Fibroblast of lung (primary cell): ENCODE results near the gene PKP3. TPM values are rescaled to one million over a fixed set of nuclear protein-coding genes. Genes with fewer than 3 reads are reported as not detected.
"Not testable (repeated sequence)": the region's sequence is repeated elsewhere in the genome, so short reads cannot be mapped to it uniquely, and the experiment has no call there.

Source experiments
- DNase-seq, 2 donors: peaks; one replicate each; pipeline versions ENCODE4 v3.0.0 to v3.0.0-alpha.2; 2010; ENCODE audit warnings: low read depth in 2 of 2
- H2AFZ ChIP-seq: 2 replicates; pipeline ENCODE4 v1.5.1; 2012; ENCODE audit warnings: low read length, control low read depth, inconsistent platforms
- H3K27ac ChIP-seq: 2 replicates; pipeline ENCODE4 v1.5.1; 2011; ENCODE audit warnings: low read length, control low read depth; ENCODE audit not compliant: insufficient read depth
- H3K27me3 ChIP-seq: 2 replicates; pipeline ENCODE4 v1.5.1; 2011; ENCODE audit warnings: mild to moderate bottlenecking, low read length; ENCODE audit not compliant: control insufficient read depth, insufficient read depth
- H3K36me3 ChIP-seq: 2 replicates; pipeline ENCODE4 v1.5.1; 2011; ENCODE audit warnings: low read length; ENCODE audit not compliant: control insufficient read depth, insufficient read depth
- H3K4me1 ChIP-seq: 2 replicates; pipeline ENCODE4 v1.5.1; 2011; ENCODE audit warnings: low read length; ENCODE audit not compliant: control insufficient read depth, insufficient read depth; ENCODE audit errors: extremely low read depth
- H3K4me2 ChIP-seq: 2 replicates; pipeline ENCODE4 v1.5.1; 2011; ENCODE audit warnings: low read length, control low read depth; ENCODE audit not compliant: insufficient read depth; ENCODE audit errors: extremely low read depth
- H3K4me3 ChIP-seq, 4 experiments: fragments of 200-600 bp in 1 of 4; sonication (generic) in 1 of 4; replicated peaks in 1 of 4; 2 replicates each; pipeline ENCODE4 v1.5.1; 2011 to 2016; ENCODE audit warnings: low read length in 4 of 4, low read depth in 3 of 4, mild to moderate bottlenecking in 3 of 4, control low read depth in 2 of 4, inconsistent platforms in 1 of 4, mixed read lengths in 1 of 4; ENCODE audit not compliant: insufficient read depth in 1 of 4; ENCODE audit errors: control extremely low read depth in 1 of 4
- H3K79me2 ChIP-seq: 2 replicates; pipeline ENCODE4 v1.5.1; 2012; ENCODE audit warnings: mild to moderate bottlenecking, low read length, inconsistent platforms; ENCODE audit not compliant: control insufficient read depth, insufficient read depth
- H3K9ac ChIP-seq: 2 replicates; pipeline ENCODE4 v1.5.1; 2011; ENCODE audit warnings: mild to moderate bottlenecking, low read length, control low read depth; ENCODE audit not compliant: insufficient read depth
- H3K9me3 ChIP-seq: 2 replicates; pipeline ENCODE4 v1.5.1; 2012; ENCODE audit warnings: low read depth, low read length; ENCODE audit not compliant: control insufficient read depth, insufficient read depth
- H4K20me1 ChIP-seq: 2 replicates; pipeline ENCODE4 v1.5.1; 2011; ENCODE audit warnings: low read length; ENCODE audit not compliant: control insufficient read depth, insufficient read depth; ENCODE audit errors: extremely low read depth
- EZH2 ChIP-seq: IDR thresholded peaks from 2 replicates; pipeline ENCODE4 v1.5.1; 2012; ENCODE audit warnings: low read length, control low read depth, mild to moderate bottlenecking; ENCODE audit errors: missing control alignments
- polyA plus RNA-seq, 2 donors: library from polyadenylated mRNA; depleted of rRNA in 1 of 2; stranded (reverse) in 1 of 2; unstranded in 1 of 2; fragments of >200 nt; gene quantifications; 2 replicates each; pipeline ENCODE4 v1.2.1, GENCODE V29; 2011 to 2012; ENCODE audit warnings: missing spikeins in 1 of 2
- total RNA-seq: library from RNA; depleted of rRNA; stranded (reverse); fragments of >200 nt; gene quantifications from 2 replicates; pipeline ENCODE4 v1.2.1, GENCODE V29; 2014
- TF ChIP-seq, protein P1 (sequence below), 2 donors: IDR thresholded peaks in 1 of 2; conservative IDR thresholded peaks in 1 of 2; 1 replicate in 1 of 2; 2 replicates in 1 of 2; pipeline ENCODE4 v1.5.1; 2011 to 2012; ENCODE audit warnings: low read length in 2 of 2, control low read depth in 1 of 2, inconsistent platforms in 1 of 2, low read depth in 1 of 2, mild to moderate bottlenecking in 1 of 2

Gene PKP3
- total and polyA plus RNA-seq, 2 donors (not counting 1 experiment from before 2014, with no cell fraction given): 0.17 to 0.83 TPM

DNA sequence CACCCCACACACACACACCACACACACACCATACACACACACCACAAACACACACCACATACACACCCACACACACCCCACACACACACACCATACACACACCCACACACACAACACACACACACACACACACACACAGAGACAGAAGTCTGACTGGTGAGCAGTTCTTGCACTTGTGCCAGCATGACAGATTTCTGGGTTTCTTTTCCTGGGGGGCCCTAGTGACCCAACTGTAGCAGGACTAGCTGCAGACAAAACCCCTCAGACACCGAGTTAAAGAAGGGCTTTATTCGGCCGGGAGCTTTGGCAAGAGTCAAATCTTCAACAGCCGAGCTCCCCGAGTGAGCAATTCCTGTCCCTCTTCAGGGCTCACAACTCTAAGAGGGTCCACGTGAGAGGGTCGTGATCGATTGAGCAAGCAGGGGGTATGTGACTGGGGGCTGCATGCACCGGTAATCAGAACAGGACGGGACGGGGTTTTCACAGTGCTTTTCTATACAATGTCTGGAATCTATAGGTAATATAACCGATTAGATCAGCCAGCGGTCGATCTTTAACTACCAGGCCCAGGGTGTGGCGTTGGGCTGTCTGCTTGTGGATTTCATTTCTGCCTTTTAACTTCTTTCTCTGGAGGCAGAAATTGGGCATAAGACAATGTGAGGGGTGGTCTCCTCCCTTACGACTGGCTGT is 43.8 kb upstream of the PKP3 start:
- H4K20me1 ChIP-seq, H3K4me3 ChIP-seq, DNase-seq, H3K9ac ChIP-seq, H2AFZ ChIP-seq, H3K4me1 ChIP-seq, H3K79me2 ChIP-seq, H3K9me3 ChIP-seq, H3K4me2 ChIP-seq, H3K27me3 ChIP-seq, H3K36me3 ChIP-seq, H3K27ac ChIP-seq: not testable (repeated sequence)

DNA sequence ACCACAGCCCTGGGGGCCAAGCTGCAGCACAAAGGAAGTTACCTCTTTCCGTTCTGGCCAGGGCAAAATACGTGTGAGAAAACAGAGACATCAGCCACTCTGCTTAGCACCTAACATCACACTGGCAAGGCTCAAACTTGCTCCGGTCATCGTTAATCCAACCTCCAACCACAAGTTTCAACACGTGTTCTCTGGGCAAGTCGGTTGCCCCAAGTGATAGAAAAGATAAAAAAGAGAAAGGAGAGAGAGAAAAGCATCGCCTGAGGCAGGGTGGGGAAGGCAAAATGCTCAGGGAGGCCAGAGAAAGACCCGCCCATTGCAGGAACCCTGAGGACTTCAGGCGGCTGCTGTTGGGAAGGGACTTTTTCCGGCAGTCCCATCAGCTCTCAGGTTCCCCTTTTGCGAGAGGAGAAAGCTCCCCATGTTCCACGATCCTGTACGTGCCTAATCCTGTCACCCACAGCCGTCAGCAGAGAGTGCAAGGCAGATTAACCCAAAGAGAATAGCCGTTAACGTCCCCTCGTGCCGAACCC is 43.2 kb upstream of the PKP3 start:
- no peaks in the 10 kb centered on the region for H3K27me3 ChIP-seq
- H3K4me1 ChIP-seq: peaks cover 8% of the 10 kb centered on the region
- H3K4me2 ChIP-seq: no peak overlapping the region
- no peak overlapping the region for H3K9ac ChIP-seq
- DNase-seq: no peak
- H3K79me2 ChIP-seq: no peaks in the 10 kb centered on the region
- H3K27ac ChIP-seq: no peak overlapping the region
- no peak overlapping the region for H2AFZ ChIP-seq
- no peak for TF ChIP-seq EZH2
- TF ChIP-seq, protein P1, sequence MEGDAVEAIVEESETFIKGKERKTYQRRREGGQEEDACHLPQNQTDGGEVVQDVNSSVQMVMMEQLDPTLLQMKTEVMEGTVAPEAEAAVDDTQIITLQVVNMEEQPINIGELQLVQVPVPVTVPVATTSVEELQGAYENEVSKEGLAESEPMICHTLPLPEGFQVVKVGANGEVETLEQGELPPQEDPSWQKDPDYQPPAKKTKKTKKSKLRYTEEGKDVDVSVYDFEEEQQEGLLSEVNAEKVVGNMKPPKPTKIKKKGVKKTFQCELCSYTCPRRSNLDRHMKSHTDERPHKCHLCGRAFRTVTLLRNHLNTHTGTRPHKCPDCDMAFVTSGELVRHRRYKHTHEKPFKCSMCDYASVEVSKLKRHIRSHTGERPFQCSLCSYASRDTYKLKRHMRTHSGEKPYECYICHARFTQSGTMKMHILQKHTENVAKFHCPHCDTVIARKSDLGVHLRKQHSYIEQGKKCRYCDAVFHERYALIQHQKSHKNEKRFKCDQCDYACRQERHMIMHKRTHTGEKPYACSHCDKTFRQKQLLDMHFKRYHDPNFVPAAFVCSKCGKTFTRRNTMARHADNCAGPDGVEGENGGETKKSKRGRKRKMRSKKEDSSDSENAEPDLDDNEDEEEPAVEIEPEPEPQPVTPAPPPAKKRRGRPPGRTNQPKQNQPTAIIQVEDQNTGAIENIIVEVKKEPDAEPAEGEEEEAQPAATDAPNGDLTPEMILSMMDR (conservative IDR thresholded peaks at IDR 0.05 in 1 of 2, IDR thresholded peaks at IDR 0.05 in 1 of 2; ENCODE audit: low read depth in 1 of 2, low read length in 2 of 2): no peak
- no peak overlapping the region for H3K4me3 ChIP-seq
- no peaks in the 10 kb centered on the region for H3K9me3 ChIP-seq
- H3K36me3 ChIP-seq: no peaks in the 10 kb centered on the region
- no peaks in the 10 kb centered on the region for H4K20me1 ChIP-seq

- Histone ChIP-seq H3K9me3 (no peaks in the 10 kb centered on the region), H3K4me1 (peaks cover 8% of the 10 kb centered on the region), H3K9ac (no peak overlapping the region), H3K27me3 (no peaks in the 10 kb centered on the region), H3K79me2 (no peaks in the 10 kb centered on the region), H2AFZ (no peak overlapping the region), H4K20me1 (no peaks in the 10 kb centered on the region), H3K27ac (no peak overlapping the region), H3K4me2 (no peak overlapping the region), H3K36me3 (no peaks in the 10 kb centered on the region), H3K4me3 (no peak overlapping the region)
- TF ChIP-seq EZH2: no peak
- TF ChIP-seq, protein P1 (conservative IDR thresholded peaks at IDR 0.05 in 1 of 2, IDR thresholded peaks at IDR 0.05 in 1 of 2; ENCODE audit: low read depth in 1 of 2, low read length in 2 of 2): no peak
- no peak for DNase-seq
Measured at GRCh38 chr11:351411-351810, 42.6 kb upstream of the PKP3 start.
